H9 (cell line): ENCODE results near the gene ZBTB16. TPM values are rescaled to one million over a fixed set of nuclear protein-coding genes. Genes with fewer than 3 reads are reported as not detected.

Experiments used
- DNase-seq: peaks from one replicate; pipeline ENCODE4 v3.0.0-alpha.2; 2017
- H2AFZ ChIP-seq: one replicate; pipeline ENCODE4 v1.6.1; 2013; ENCODE audit warnings: mild to moderate bottlenecking, low read length, control low read depth, moderate library complexity
- H2AK5ac ChIP-seq: 2 replicates; pipeline ENCODE4 v1.6.1; 2013; ENCODE audit warnings: low read length, control low read depth, mixed read lengths; ENCODE audit not compliant: insufficient read length
- H2BK120ac ChIP-seq: one replicate; pipeline ENCODE4 v1.6.1; 2013; ENCODE audit warnings: low read depth, mild to moderate bottlenecking, low read length, control low read depth, inconsistent platforms; ENCODE audit not compliant: poor library complexity, severe bottlenecking
- H2BK12ac ChIP-seq: 2 replicates; pipeline ENCODE4 v1.6.1; 2013; ENCODE audit warnings: low read length, control low read depth, mixed read lengths, low read depth; ENCODE audit not compliant: insufficient read length
- H2BK15ac ChIP-seq: 2 replicates; pipeline ENCODE4 v1.6.1; 2013; ENCODE audit warnings: low read depth, low read length, control low read depth
- H2BK20ac ChIP-seq: one replicate; pipeline ENCODE4 v1.6.1; 2013; ENCODE audit warnings: low read depth, mild to moderate bottlenecking, low read length, control low read depth, inconsistent platforms; ENCODE audit not compliant: poor library complexity, severe bottlenecking
- H2BK5ac ChIP-seq: 2 replicates; pipeline ENCODE4 v1.6.1; 2013; ENCODE audit warnings: low read length, control low read depth, mixed read lengths; ENCODE audit not compliant: insufficient read length
- H3K14ac ChIP-seq: 2 replicates; pipeline ENCODE4 v1.6.1; 2013; ENCODE audit warnings: low read length, control low read depth; ENCODE audit not compliant: insufficient read depth
- H3K18ac ChIP-seq: 2 replicates; pipeline ENCODE4 v1.6.1; 2013; ENCODE audit warnings: low read depth, mild to moderate bottlenecking, mixed read lengths, low read length, control low read depth; ENCODE audit not compliant: insufficient read length
- H3K23ac ChIP-seq: 2 replicates; pipeline ENCODE4 v1.6.1; 2013; ENCODE audit warnings: low read length, control low read depth, mixed read lengths, low read depth; ENCODE audit not compliant: insufficient read length
- H3K23me2 ChIP-seq: 2 replicates; pipeline ENCODE4 v1.6.1; 2013; ENCODE audit warnings: low read depth, mild to moderate bottlenecking, mixed read lengths, low read length, control low read depth; ENCODE audit not compliant: insufficient read length, poor library complexity, severe bottlenecking
- H3K27ac ChIP-seq: 2 replicates; pipeline ENCODE4 v1.5.1; 2013; ENCODE audit warnings: low read length, control low read depth, mixed read lengths, low read depth; ENCODE audit not compliant: insufficient read length
- H3K27me3 ChIP-seq: 2 replicates; pipeline ENCODE4 v1.6.1; 2013; ENCODE audit warnings: low read length, control low read depth, inconsistent platforms; ENCODE audit not compliant: insufficient read depth
- H3K4ac ChIP-seq: 2 replicates; pipeline ENCODE4 v1.6.1; 2013; ENCODE audit warnings: low read depth, mild to moderate bottlenecking, control low read depth, inconsistent platforms, low read length, moderate library complexity
- H3K4me1 ChIP-seq: 2 replicates; pipeline ENCODE4 v1.6.1; 2013; ENCODE audit warnings: low read length, control low read depth, inconsistent platforms; ENCODE audit not compliant: insufficient read depth
- H3K4me2 ChIP-seq: 2 replicates; pipeline ENCODE4 v1.6.1; 2013; ENCODE audit warnings: low read length, control low read depth, mixed read lengths; ENCODE audit not compliant: insufficient read length, insufficient read depth
- H3K56ac ChIP-seq: 2 replicates; pipeline ENCODE4 v1.6.1; 2013; ENCODE audit warnings: low read depth, mild to moderate bottlenecking, mixed read lengths, low read length, control low read depth; ENCODE audit not compliant: insufficient read length
- H3K79me1 ChIP-seq: 2 replicates; pipeline ENCODE4 v1.6.1; 2013; ENCODE audit warnings: low read depth, mild to moderate bottlenecking, moderate library complexity, low read length, control low read depth, inconsistent platforms; ENCODE audit not compliant: insufficient read depth, poor library complexity, severe bottlenecking
- H3K79me2 ChIP-seq: 2 replicates; pipeline ENCODE4 v1.6.1; 2013; ENCODE audit warnings: low read length, control low read depth, inconsistent platforms; ENCODE audit not compliant: insufficient read depth
- H3K9ac ChIP-seq: 2 replicates; pipeline ENCODE4 v1.6.1; 2013; ENCODE audit warnings: low read length, control low read depth, mixed read lengths; ENCODE audit not compliant: insufficient read length; ENCODE audit errors: extremely low read depth
- H3K9me3 ChIP-seq: one replicate; pipeline ENCODE4 v1.6.1; 2013; ENCODE audit warnings: low read depth, low read length, inconsistent platforms; ENCODE audit not compliant: control insufficient read depth
- H3T11ph ChIP-seq: one replicate; pipeline ENCODE4 v1.6.1; 2013; ENCODE audit warnings: mild to moderate bottlenecking, low read length, control low read depth, inconsistent platforms
- H4K20me1 ChIP-seq: one replicate; pipeline ENCODE4 v1.6.1; 2013; ENCODE audit not compliant: control insufficient read depth, insufficient read length, insufficient read depth
- H4K5ac ChIP-seq: 2 replicates; pipeline ENCODE4 v1.6.1; 2013; ENCODE audit warnings: low read depth, mild to moderate bottlenecking, mixed read lengths, low read length, control low read depth; ENCODE audit not compliant: insufficient read length
- H4K8ac ChIP-seq: replicated peaks from 2 replicates; pipeline ENCODE4 v1.6.1; 2013; ENCODE audit warnings: low read length, control low read depth, mixed read lengths, low read depth; ENCODE audit not compliant: insufficient read length
- H4K91ac ChIP-seq: 2 replicates; pipeline ENCODE4 v1.6.1; 2013; ENCODE audit warnings: low read depth, mild to moderate bottlenecking, moderate library complexity, mixed read lengths, low read length, control low read depth; ENCODE audit not compliant: insufficient read length
- H3K27ac Mint-ChIP-seq, 3 experiments: 2 replicates in 2 of 3; 3 replicates in 1 of 3; pipeline ENCODE4 v1.8.0; 2020 to 2021; ENCODE audit warnings: mixed read lengths in 3 of 3, mild to moderate bottlenecking in 1 of 3, moderate library complexity in 1 of 3
- H3K27me3 Mint-ChIP-seq: 2 replicates; pipeline ENCODE4 v1.8.0; 2021; ENCODE audit warnings: low read depth, mild to moderate bottlenecking, moderate library complexity, mixed read lengths
- H3K36me3 Mint-ChIP-seq, 3 experiments: 2 replicates in 2 of 3; 3 replicates in 1 of 3; pipeline ENCODE4 v1.8.0; 2020 to 2021; ENCODE audit warnings: low read depth in 3 of 3, mixed read lengths in 3 of 3; ENCODE audit not compliant: insufficient read depth in 1 of 3
- H3K4me1 Mint-ChIP-seq, 2 experiments: 2 replicates each; pipeline ENCODE4 v1.8.0; 2020; ENCODE audit warnings: mixed read lengths in 2 of 2
- H3K4me3 Mint-ChIP-seq, 2 experiments: 2 replicates in 1 of 2; 3 replicates in 1 of 2; pipeline ENCODE4 v1.8.0; 2020 to 2021; ENCODE audit warnings: mild to moderate bottlenecking in 2 of 2, mixed read lengths in 2 of 2, moderate library complexity in 1 of 2
- H3K9me3 Mint-ChIP-seq, 2 experiments: 2 replicates in 1 of 2; 3 replicates in 1 of 2; pipeline ENCODE4 v1.8.0; 2020; ENCODE audit warnings: mild to moderate bottlenecking in 2 of 2, mixed read lengths in 2 of 2, moderate library complexity in 1 of 2
- WGBS: extraction: QIAGEN DNeasy Blood & Tissue Kit; methylation state at CpG from one replicate; pipeline ENCODE4 v1.1.7; 2013; ENCODE audit warnings: missing lambda C conversion rate, low lambda C conversion rate, mixed read lengths; ENCODE audit not compliant: insufficient read length; ENCODE audit errors: extremely low coverage; 5-methylcytosine and 5-hydroxymethylcytosine counted together
- total RNA-seq: library from RNA; stranded (reverse); gene quantifications from 2 replicates; pipeline ENCODE4 v1.2.1, GENCODE V29; 2021
- TF ChIP-seq, protein P1 (sequence below): fragments of 200-600 bp; sonication (generic); conservative IDR thresholded peaks from 3 replicates; pipeline ENCODE4 v1.8.0; 2021; ENCODE audit warnings: antibody characterized with exemption, mild to moderate bottlenecking

Gene ZBTB16
- total RNA-seq, 1 experiment from 2014 or later: not detected

GRCh38 chr11:114122686-114123085 is 63.2 kb downstream of the ZBTB16 start:
- Histone ChIP-seq H2AFZ (no peak overlapping the region), H2BK15ac (no peak overlapping the region), H3K4ac (no peak overlapping the region), H3K56ac (no peak overlapping the region), H3K18ac (no peak overlapping the region), H3T11ph (no peak overlapping the region), H3K23ac (no peak overlapping the region), H2BK120ac (no peak overlapping the region), H4K5ac (no peak overlapping the region), H4K20me1 (no peaks in the 10 kb centered on the region), H3K4me2 (no peak overlapping the region), H2BK5ac (no peak overlapping the region), H2AK5ac (no peak overlapping the region), H3K79me1 (no peaks in the 10 kb centered on the region), H3K4me1 (no peaks in the 10 kb centered on the region), H3K23me2 (no peaks in the 10 kb centered on the region), H3K27ac (no peak overlapping the region), H2BK12ac (no peak overlapping the region), H3K9ac (no peak overlapping the region), H3K79me2 (no peaks in the 10 kb centered on the region), H3K14ac (no peak overlapping the region), H4K91ac (no peak overlapping the region), H4K8ac (no peak overlapping the region), H3K9me3 (no peaks in the 10 kb centered on the region), H2BK20ac (no peak overlapping the region), H3K27me3 (no peaks in the 10 kb centered on the region)
- WGBS: no CpG with 5 or more reads among the region's 4 CpGs
- no peaks in the 10 kb centered on the region; a peak in 1 of 5 replicates for H3K9me3 Mint-ChIP-seq
- DNase-seq: no peak
- no peak overlapping the region for H3K27ac Mint-ChIP-seq
- TF ChIP-seq, protein P1, sequence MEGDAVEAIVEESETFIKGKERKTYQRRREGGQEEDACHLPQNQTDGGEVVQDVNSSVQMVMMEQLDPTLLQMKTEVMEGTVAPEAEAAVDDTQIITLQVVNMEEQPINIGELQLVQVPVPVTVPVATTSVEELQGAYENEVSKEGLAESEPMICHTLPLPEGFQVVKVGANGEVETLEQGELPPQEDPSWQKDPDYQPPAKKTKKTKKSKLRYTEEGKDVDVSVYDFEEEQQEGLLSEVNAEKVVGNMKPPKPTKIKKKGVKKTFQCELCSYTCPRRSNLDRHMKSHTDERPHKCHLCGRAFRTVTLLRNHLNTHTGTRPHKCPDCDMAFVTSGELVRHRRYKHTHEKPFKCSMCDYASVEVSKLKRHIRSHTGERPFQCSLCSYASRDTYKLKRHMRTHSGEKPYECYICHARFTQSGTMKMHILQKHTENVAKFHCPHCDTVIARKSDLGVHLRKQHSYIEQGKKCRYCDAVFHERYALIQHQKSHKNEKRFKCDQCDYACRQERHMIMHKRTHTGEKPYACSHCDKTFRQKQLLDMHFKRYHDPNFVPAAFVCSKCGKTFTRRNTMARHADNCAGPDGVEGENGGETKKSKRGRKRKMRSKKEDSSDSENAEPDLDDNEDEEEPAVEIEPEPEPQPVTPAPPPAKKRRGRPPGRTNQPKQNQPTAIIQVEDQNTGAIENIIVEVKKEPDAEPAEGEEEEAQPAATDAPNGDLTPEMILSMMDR: no peak
- no peaks in the 10 kb centered on the region for H3K4me1 Mint-ChIP-seq
- peaks cover 33% of the 10 kb centered on the region for H3K27me3 Mint-ChIP-seq
- no peaks in the 10 kb centered on the region for H3K36me3 Mint-ChIP-seq
- no peak overlapping the region for H3K4me3 Mint-ChIP-seq
